GM23248 (cell line): Measurements from ENCODE around the gene MFAP3L.

Experiments used
- EZH2 ChIP-seq: fragments of 200-600 bp; sonication (generic); IDR thresholded peaks from 2 replicates; pipeline ENCODE4 v1.6.1; 2018; ENCODE audit warnings: antibody characterized with exemption, mild to moderate bottlenecking; ENCODE audit not compliant: insufficient read depth, poor library complexity, severe bottlenecking
- EZH2phosphoT487 ChIP-seq: fragments of 200-600 bp; sonication (generic); IDR thresholded peaks from 2 replicates; pipeline ENCODE4 v1.6.1; 2018; ENCODE audit warnings: antibody characterized with exemption, moderate library complexity, mild to moderate bottlenecking, low read depth; ENCODE audit not compliant: insufficient read depth

DNA sequence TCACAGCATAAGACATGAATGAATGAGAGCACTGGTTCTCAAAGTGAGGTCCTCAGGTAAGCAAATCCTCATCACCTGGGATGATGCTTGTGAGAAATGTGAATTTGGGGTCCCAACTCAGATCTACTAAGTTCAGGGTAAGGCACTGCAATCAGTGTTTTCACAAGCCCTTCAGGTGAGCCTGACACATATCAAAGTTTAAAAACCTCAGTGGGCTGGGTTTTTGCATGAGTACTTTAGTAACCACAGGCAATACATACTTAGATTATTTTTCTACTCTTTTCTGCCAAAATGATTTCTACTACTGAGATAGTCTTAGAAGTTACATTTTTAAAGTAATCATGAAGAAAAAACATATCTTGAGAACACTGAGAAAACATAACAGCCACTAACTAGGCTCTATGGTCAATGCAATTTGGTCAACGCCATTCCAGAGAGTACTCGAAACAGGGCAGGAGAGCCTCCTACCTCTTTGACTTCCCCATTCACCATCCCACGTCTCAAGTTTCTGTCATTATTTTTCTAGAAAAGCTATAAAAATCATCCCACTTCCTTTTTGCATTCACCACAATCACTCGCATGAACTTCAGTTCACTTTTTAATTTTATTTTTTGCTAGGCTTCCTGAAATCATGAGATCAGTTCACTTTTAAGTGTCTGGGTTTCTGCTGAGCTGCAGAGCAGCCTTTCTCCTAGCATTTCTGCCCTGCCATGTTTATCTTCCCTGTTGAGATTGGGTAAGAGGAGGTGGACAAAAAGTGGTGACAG lies 73.8 kb downstream of the MFAP3L start:
- TF ChIP-seq EZH2phosphoT487: no peak
- no peak for TF ChIP-seq EZH2
